ENCODE data around the gene FYB1.

Gene FYB1

DNA sequence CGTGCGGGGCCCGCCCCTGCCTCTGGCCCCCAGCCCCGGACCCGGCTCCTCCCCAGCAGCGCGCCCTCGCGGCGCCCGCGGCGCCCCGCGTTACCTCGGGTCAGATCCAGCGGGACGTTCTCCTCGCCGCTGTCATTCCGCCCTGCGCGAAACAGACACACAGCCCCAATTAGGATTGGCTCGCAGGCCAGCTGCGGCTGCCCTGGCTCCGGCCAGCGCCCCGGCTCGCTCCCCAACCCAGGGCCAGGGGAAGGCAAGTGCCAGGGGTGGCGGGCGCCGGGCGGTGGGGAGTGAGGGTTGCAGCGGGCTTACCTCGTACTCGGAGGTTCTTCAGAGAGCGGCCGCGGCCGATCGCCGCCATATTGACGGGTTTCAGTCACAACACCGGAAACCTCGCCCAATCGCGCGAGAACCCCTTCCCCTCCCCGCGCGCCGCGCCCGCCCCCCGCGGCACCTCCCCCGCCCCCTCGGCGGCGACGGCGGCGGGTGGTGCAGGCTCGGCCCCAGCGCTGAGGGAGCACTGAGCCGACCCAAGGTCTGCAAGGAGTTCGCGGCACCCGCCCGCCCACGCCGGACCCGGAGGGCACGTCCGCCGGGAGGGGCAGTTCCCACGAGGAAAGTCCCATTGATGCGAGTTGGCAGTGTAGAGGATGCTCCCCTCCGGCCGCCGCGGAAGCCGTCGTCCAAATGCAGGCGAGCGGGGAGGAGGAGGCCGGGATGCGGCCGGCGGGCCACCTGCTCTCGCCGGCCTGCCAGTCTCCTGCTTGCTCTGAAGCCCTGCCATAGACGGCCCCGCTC lies 145.1 kb downstream of the FYB1 start, which contains the start of gene RICTOR:
RICTOR (minus strand) TSS at position 383 of the 798 bp plus-strand sequence; CDS start at position 361, 22 bp downstream.
- TF ChIP-seq CREB1 (IDR thresholded peaks at IDR 0.05; ENCODE audit: low read depth) (no peak), TAF1 (IDR thresholded peaks at IDR 0.05; ENCODE audit: low read depth) (peak; percentile 95), TCF12 (IDR thresholded peaks at IDR 0.05; ENCODE audit: low read depth) (peak; percentile 21; the same call in 1 of the 2 replicates), YY1 (IDR thresholded peaks at IDR 0.05; ENCODE audit: low read depth) (peak; percentile 92), FOXM1 (IDR thresholded peaks at IDR 0.05; ENCODE audit: borderline replicate concordance, low read depth) (no peak), EGR1 (IDR thresholded peaks at IDR 0.05) (peak; percentile 85), EP300 (IDR thresholded peaks at IDR 0.05; ENCODE audit: borderline replicate concordance) (no peak; the same call in 1 of the 2 replicates), NFIC (IDR thresholded peaks at IDR 0.05) (no peak), CEBPB (IDR thresholded peaks at IDR 0.05) (no peak), ZBTB7A (IDR thresholded peaks at IDR 0.05; ENCODE audit: low read depth) (0 out of 2 replicates have a peak, but pooled peaks have one; percentile 17)
- TF ChIP-seq, protein P1, sequence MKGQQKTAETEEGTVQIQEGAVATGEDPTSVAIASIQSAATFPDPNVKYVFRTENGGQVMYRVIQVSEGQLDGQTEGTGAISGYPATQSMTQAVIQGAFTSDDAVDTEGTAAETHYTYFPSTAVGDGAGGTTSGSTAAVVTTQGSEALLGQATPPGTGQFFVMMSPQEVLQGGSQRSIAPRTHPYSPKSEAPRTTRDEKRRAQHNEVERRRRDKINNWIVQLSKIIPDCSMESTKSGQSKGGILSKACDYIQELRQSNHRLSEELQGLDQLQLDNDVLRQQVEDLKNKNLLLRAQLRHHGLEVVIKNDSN (IDR thresholded peaks at IDR 0.05) = no peak
- TF ChIP-seq, protein P2, sequence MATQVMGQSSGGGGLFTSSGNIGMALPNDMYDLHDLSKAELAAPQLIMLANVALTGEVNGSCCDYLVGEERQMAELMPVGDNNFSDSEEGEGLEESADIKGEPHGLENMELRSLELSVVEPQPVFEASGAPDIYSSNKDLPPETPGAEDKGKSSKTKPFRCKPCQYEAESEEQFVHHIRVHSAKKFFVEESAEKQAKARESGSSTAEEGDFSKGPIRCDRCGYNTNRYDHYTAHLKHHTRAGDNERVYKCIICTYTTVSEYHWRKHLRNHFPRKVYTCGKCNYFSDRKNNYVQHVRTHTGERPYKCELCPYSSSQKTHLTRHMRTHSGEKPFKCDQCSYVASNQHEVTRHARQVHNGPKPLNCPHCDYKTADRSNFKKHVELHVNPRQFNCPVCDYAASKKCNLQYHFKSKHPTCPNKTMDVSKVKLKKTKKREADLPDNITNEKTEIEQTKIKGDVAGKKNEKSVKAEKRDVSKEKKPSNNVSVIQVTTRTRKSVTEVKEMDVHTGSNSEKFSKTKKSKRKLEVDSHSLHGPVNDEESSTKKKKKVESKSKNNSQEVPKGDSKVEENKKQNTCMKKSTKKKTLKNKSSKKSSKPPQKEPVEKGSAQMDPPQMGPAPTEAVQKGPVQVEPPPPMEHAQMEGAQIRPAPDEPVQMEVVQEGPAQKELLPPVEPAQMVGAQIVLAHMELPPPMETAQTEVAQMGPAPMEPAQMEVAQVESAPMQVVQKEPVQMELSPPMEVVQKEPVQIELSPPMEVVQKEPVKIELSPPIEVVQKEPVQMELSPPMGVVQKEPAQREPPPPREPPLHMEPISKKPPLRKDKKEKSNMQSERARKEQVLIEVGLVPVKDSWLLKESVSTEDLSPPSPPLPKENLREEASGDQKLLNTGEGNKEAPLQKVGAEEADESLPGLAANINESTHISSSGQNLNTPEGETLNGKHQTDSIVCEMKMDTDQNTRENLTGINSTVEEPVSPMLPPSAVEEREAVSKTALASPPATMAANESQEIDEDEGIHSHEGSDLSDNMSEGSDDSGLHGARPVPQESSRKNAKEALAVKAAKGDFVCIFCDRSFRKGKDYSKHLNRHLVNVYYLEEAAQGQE (IDR thresholded peaks at IDR 0.05; ENCODE audit: low read depth) = no peak
- TF ChIP-seq, protein P3, sequence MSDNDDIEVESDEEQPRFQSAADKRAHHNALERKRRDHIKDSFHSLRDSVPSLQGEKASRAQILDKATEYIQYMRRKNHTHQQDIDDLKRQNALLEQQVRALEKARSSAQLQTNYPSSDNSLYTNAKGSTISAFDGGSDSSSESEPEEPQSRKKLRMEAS (IDR thresholded peaks at IDR 0.05) = peak; percentile 50

DNA sequence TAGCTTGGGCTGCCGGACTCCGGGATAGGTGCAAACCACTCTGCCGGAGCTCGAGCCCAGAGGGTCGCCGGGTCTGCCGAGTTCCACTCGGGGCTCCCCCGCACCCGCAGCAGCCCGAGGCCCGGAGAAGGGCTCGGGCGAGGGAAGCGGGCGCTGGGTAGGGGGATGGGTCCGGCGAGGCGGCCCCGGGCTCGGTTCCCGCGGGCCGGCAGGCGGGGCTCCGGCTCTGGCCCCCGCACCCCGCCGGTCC lies 145.7 kb downstream of the FYB1 start:
- TF ChIP-seq, protein P2 (IDR thresholded peaks at IDR 0.05; ENCODE audit: low read depth) = no peak
- TF ChIP-seq YY1 (IDR thresholded peaks at IDR 0.05; ENCODE audit: low read depth) = no peak
- TF ChIP-seq, protein P3 (IDR thresholded peaks at IDR 0.05) = no peak

DNA sequence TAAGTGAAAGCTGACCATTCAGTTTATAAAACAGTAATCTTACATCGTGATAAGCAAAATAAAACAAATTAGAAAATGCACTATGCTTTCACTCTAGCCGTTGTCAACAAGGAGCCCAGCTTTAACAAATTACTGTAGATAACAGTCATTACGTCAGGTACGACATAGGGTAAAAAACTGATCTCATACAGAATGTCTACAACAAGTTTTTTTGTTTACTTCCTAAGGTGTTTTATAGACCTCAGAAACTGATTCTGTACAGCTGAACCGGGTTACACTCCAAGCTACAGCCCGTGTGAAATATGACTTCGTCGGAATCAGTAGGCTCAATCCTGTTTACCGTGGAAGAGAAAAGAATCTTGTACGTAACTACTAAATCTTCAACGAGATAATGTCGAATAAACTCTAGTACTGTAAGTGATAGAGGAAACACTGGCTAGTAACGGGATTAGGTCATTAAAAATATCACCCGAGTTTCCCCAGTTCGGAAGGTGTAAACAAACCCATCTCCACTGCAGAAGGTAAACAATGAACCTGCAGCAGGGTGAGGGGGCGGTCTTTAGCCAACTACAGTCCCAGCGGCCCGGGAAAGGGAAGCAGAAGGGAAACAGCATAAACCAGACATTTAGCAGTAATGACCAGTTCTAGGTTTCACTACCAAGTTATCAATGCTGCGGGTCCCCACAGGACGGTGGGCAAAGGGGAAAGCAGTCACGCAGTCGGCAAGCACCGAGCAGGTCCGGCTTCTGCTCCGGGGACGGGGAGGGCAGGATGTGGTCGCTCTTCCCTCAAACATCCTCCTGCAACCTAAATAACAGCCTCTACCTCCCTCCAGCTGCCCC lies 146.2 kb downstream of the FYB1 start:
- TF ChIP-seq EGR1 (IDR thresholded peaks at IDR 0.05) = 0 out of 2 replicates have a peak, but pooled peaks have one; percentile 4
- TF ChIP-seq, protein P3 (IDR thresholded peaks at IDR 0.05) = no peak

DNA sequence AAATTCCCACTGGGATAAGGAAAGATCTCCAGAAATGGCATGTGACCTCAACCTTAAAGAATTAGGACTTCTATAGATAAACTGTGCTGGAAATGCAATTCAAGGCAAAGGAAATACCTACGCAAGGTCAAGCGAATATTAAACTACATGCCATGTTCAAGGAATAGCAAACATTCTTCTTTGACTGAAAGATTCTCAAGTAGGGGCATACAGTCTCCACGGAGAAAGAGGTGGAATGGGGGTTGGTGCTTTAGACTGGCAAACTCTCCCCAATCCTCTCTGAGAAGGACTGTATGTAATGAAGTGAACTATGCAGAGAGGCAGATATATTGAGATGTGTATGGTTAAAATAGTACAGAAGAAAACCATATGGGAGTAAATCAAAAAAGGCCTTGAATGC lies 151.3 kb downstream of the FYB1 start:
- TF ChIP-seq, protein P3 (IDR thresholded peaks at IDR 0.05) = no peak
- TF ChIP-seq, protein P1 (IDR thresholded peaks at IDR 0.05) = no peak
- TF ChIP-seq CREB1 (IDR thresholded peaks at IDR 0.05; ENCODE audit: low read depth) (no peak), RAD21 (IDR thresholded peaks at IDR 0.05; ENCODE audit: low read depth) (no peak), FOXM1 (IDR thresholded peaks at IDR 0.05; ENCODE audit: borderline replicate concordance, low read depth) (no peak), TAF1 (IDR thresholded peaks at IDR 0.05; ENCODE audit: low read depth) (no peak)

DNA sequence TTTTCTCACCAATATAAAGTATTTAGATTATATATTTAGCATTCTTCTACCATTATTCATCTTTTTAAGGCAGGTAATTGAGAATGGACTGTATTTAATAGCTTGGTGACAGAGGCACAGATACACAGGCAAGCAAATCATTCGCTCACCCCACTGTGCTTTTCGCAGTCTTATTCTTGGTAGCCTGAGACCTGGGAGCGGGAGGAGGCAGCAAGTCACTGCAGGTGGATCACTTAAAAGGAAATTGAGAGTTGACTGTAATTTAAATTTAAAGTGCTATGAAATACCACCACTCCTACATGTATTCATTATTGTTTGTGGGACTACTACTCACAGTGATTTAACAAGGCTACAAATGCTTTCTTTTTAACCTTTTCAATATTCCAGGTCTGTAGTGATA lies 154.9 kb downstream of the FYB1 start:
- TF ChIP-seq CEBPB (IDR thresholded peaks at IDR 0.05) (no peak), EP300 (IDR thresholded peaks at IDR 0.05; ENCODE audit: borderline replicate concordance) (no peak), CREB1 (IDR thresholded peaks at IDR 0.05; ENCODE audit: low read depth) (no peak), TEAD4 (IDR thresholded peaks at IDR 0.05) (no peak), ZBTB7A (IDR thresholded peaks at IDR 0.05; ENCODE audit: low read depth) (no peak), FOXM1 (IDR thresholded peaks at IDR 0.05; ENCODE audit: borderline replicate concordance, low read depth) (no peak), YY1 (IDR thresholded peaks at IDR 0.05; ENCODE audit: low read depth) (no peak), NFIC (IDR thresholded peaks at IDR 0.05) (no peak), EGR1 (IDR thresholded peaks at IDR 0.05) (no peak)
- TF ChIP-seq, protein P2 (IDR thresholded peaks at IDR 0.05; ENCODE audit: low read depth) = no peak

Measured in Ishikawa (cell line).